Myocyte (in vitro differentiated cells): ENCODE results near the gene C12orf54. TPM values are rescaled to one million over a fixed set of nuclear protein-coding genes. Genes with fewer than 3 reads are reported as not detected.
"Not testable (repeated sequence)": the region's sequence is repeated elsewhere in the genome, so short reads cannot be mapped to it uniquely, and the experiment has no call there.

Experiments used
- DNase-seq: peaks from one replicate; pipeline ENCODE4 v3.0.0-alpha.2; 2012; ENCODE audit warnings: low read depth
- polyA plus RNA-seq: library from polyadenylated mRNA; unstranded; fragments of >200 nt; gene quantifications from one replicate; pipeline ENCODE4 v1.2.1, GENCODE V29; 2012; ENCODE audit warnings: missing spikeins
- total RNA-seq: library from RNA; depleted of rRNA; stranded (reverse); fragments of >200 nt; gene quantifications from 2 replicates; pipeline ENCODE4 v1.2.3, GENCODE V29; 2014

C12orf54 gene
- total RNA-seq, result not detected in 2 replicates
- polyA plus RNA-seq, result not detected

DNA sequence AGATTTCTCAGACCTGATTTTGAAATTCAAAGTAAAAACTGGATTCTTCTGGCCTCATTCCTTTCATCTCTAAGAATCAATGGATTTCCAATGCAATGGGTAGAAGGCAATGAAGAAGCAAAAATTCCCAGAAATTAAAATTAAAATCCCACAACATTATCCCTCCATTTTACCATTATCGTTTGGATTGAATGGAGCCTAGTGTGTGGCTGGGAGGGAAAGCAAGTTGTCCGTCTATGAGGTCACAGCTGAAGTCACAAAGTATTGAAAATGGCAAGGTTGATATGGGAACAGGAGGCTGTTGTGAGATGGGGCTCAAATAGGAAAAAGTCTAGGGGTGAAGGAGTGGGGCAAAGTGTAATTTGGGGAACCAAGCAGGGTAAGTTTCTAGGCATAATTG is at the start of gene C12orf54:
C12orf54 (plus strand) TSS at position 301 of the 400 bp plus-strand sequence. CDS start 799 bp downstream, outside the sequence.
- no peak for DNase-seq

DNA sequence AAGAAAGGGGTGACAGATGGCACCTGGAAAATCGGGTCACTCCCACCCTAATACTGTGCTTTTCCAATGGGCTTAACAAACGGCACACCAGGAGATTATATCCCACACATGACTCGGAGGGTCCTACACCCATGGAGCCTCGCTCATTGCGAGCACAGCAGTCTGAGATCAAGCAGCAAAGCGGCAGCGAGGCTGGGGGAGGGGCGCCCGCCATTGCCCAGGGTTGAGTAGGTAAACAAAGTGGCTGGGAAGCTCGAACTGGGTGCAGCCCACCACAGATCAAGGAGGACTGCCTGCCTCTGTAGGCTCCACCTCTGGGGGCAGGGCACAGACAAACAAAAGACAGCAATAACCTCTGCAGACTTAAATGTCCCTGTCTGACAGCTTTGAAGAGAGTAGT is 48.3 kb upstream of the C12orf54 start:
- DNase-seq, result not testable (repeated sequence)

DNA sequence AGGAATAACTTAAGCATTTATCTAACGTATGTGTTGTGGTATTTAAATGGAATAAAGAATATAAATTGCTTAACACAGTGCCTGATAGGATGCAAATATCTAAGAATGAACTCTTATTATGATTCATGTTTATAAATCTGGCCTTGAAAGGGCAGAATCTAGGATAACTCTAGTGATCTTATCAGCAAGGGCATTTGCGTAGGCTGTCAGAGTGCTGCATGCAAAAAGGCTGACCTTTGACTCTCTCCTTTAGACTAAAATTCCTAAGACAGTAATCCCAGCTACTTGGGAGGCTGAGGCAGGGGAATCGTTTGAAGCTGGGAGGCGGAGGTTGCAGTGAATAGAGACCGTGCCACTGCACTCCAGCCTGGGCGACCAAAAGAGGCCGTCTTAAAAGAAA is 41.2 kb upstream of the C12orf54 start:
- no peak for DNase-seq

- DNase-seq, result no peak
Observed at GRCh38 chr12:48442179-48442847, 40.0 kb upstream of the C12orf54 start.

- DNase-seq, result no peak
Observed at GRCh38 chr12:48445538-48445937, 36.8 kb upstream of the C12orf54 start.

- DNase-seq, result peak; percentile 41
Observed at GRCh38 chr12:48446161-48446776, 36.0 kb upstream of the C12orf54 start.

- no peak for DNase-seq
Observed at GRCh38 chr12:48447755-48448154, 34.5 kb upstream of the C12orf54 start.

GRCh38 chr12:48451372-48451771 is 30.9 kb upstream of the C12orf54 start:
- DNase-seq, result no peak

DNA sequence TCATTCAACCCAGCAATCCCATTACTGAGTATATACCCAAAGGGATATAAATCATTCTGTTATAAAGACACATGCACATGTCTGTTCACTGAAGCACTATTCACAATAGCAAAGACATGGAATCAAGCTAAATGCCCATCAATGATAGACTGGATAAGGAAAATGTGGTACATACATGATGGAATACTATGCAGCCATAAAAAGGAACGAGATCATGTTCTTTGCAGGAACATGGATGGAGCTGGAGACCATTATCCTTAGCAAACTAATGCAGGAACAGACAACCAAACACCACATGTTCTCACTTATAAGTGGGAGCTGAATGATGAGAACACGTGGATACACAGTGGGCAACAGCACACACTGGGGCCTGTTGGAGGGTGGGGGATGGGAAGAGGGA is 29.3 kb upstream of the C12orf54 start:
- DNase-seq, result not testable (repeated sequence)

DNA sequence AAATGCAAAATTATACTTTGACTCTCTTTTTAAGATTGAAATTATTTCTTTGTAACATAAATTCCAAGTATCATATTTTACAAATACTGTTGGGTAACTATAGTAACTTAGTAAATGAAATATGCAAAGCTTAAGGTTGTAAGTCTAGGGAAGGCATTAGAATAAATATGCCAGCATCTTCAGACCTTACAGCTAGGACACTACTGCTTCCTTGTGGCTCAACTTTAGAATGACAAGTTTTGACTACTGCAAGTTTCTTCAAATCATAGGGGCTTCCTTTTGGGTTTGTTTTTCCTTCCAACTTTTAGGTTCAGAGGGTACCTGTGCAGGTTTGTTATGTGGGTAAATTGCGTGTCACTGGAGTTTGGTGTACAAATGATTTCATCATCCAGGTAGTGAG is 27.6 kb upstream of the C12orf54 start:
- no peak for DNase-seq

DNA sequence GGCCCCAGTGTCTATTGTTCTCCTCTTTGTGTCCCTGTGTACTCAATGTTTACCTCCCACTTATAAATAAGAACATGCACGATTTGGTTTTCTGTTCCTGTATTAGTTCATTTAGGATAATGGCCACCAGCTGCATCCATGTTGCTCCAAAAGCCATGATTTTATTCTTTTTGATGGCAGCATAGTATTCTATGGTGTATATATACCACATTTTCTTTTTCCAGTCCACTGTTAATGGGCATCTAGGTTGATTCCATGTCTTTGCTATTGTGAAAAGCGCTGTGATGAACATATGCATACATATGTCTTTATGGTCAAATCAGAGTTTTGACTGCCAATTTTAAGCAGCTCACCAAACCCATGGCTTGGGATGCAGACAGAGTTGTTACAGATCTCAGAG is 27.2 kb upstream of the C12orf54 start:
- DNase-seq, result no peak

DNA sequence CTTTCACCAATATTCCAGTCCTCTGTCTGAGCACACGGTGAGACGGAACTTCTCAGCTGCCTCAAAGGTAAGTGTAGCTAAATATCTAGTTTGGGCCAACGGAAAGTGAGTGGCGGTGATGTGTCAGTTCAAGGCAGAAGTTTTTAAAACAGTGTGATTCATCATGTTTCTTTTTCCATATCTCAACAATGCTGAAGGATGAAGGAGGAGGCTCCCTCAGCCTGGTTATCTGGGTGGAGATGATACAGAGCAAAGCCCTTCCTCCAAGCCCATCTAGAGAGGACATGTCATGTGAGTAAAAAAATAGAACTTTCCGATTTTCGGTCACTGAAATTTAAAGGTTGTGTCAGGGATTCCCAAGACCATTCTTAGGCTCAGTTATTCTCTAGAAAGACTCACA is 23.0 kb upstream of the C12orf54 start:
- DNase-seq, result no peak

DNA sequence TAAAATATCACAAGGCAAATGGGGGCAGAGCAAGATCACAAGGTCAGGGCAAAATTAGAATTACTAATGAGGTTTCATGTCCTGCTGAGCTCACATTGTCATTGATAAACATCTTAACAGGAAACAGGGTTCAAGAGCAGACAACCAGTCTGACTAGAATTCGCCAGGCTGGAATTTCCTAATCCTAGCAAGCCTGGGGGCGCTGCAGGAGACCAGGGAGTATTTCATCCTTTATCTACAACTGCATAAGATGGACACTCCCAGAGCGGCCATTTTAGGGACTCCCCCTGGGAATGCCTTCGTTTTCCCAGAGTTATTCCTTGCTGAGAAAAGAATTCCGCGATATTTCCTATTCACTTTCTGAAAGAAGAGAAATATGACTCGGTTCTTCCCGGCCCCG is 13.3 kb upstream of the C12orf54 start:
- not testable (repeated sequence) for DNase-seq

DNA sequence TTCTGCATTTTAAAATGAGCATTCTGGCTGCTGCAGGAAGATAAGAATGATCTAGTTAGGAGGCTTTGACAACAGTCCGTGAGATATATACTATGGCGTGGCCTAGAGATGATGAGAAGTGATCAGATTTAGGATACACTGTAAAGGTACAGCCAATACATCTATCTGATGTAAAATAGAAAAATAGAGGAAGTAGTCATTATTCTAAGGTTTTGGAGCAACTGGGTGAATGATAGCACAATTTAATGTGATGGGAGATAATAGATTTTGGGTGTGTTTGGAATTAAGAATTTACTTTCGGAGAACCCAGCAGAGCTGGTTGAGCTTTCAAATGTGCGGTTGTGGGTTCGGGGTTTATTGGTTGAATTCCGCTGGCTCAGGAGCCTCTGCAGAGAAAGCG is 10.0 kb upstream of the C12orf54 start, which contains the start of gene ANP32D:
ANP32D (plus strand) TSS at position 301 of the 400 bp plus-strand sequence. CDS start 106 bp downstream, outside the sequence.
- no peak for DNase-seq

GRCh38 chr12:48473061-48473460 is 9.2 kb upstream of the C12orf54 start:
- no peak for DNase-seq

- not testable (repeated sequence) for DNase-seq
Observed at GRCh38 chr12:48474497-48474896, 7.8 kb upstream of the C12orf54 start.

- DNase-seq, result no peak
Observed at GRCh38 chr12:48482930-48483329, 632 bp downstream of the C12orf54 start.

- no peak for DNase-seq
Observed at GRCh38 chr12:48486261-48486660, 4.0 kb downstream of the C12orf54 start.

DNA sequence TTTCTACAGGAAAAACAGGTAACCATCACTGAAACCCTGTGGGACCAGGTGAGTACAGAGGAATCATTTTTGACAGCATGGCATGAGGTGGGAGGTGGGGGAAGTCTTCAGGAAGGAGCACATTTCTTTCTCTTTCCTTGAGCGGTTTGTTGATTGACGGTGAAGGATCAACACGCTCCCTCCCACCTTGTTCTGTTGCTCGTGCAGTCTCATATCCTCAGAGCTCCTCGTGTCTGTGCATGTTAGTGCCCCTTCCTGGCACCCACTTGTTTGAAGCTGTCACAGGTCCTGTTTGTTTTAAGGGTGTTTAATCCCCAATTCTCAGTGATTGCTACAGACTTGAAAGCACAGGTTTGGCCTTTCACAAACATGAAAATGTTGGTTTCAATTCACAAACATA is 4.4 kb downstream of the C12orf54 start:
- no peak for DNase-seq

GRCh38 chr12:48489012-48489411 is 6.7 kb downstream of the C12orf54 start:
- peak; percentile 2 for DNase-seq

DNA sequence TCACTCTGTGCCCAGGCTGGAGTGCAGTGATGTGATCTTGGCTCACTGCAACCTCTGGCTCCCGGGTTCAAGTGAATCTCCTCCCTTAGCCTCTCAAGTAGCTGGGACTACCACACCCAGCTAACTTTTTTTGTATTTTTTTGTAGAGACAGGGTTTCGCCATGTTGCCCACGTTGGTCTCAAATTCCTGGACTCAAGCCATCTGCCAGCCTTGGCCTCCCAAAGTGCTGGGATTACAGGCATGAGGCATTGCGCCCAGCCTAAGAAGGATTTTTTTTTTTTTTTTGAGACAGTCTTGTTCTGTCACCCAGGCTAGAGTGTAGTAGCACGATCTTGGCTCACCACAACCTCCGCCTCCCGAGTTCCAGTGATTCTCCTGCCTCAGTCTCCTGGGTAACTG is 7.2 kb downstream of the C12orf54 start:
- not testable (repeated sequence) for DNase-seq

GRCh38 chr12:48500281-48500680 is 18.0 kb downstream of the C12orf54 start:
- DNase-seq, result not testable (repeated sequence)

GRCh38 chr12:48506836-48507235 is 24.5 kb downstream of the C12orf54 start:
- DNase-seq, result not testable (repeated sequence)
